ENCODE measurements around the gene TICRR. TPM values are rescaled to one million over a fixed set of nuclear protein-coding genes. Genes with fewer than 3 reads are reported as not detected.

The TICRR gene
- total and polyA plus RNA-seq, 2 of the 4 experiments (the other 2 are of a cell fraction): 3.0 to 4.2 TPM

- no TSS peak for BruUV-seq (replicated peaks)
- no peak overlapping the region for H2BK20ac ChIP-seq (ENCODE audit: low read depth, low read length)
- no peak overlapping the region for H2BK120ac ChIP-seq (ENCODE audit: low read depth, low read length)
- no peak overlapping the region for H2AK9ac ChIP-seq (replicated peaks; ENCODE audit: low read depth, low read length, poor library complexity)
- peaks cover 17% of the 10 kb centered on the region for H3K27me3 ChIP-seq (ENCODE audit: control insufficient read depth, insufficient read depth, low read length)
- no peaks in the 10 kb centered on the region for H3K9me1 ChIP-seq (ENCODE audit: insufficient read depth, low read length)
- H2AFZ ChIP-seq (replicated peaks; ENCODE audit: low read length, poor library complexity): no peak overlapping the region
- no peaks in the 10 kb centered on the region for H4K20me1 ChIP-seq (ENCODE audit: insufficient read depth, low read length)
- no peak for DNase-seq
- H3K79me1 ChIP-seq (ENCODE audit: low read depth in 1 of 2, low read length in 2 of 2): no peaks in the 10 kb centered on the region
- no peak overlapping the region for H3K56ac ChIP-seq (ENCODE audit: extremely low read depth, insufficient read depth, low read length)
- intact Hi-C loops (cut with micrococcal nuclease): no loop called here
- ATAC-seq (ENCODE audit: low read depth): no peak
- no peak overlapping the region for H3K9ac ChIP-seq (ENCODE audit: low read depth, low read length)
- peaks cover 2% of the 10 kb centered on the region; the same call in 1 of the 2 replicates for H3K9me3 ChIP-seq (ENCODE audit: control insufficient read depth, insufficient read depth, low read length)
- no peak overlapping the region for H3K27ac ChIP-seq (ENCODE audit: insufficient read depth, low read length)
- POLR2A ChIA-PET (ENCODE audit: unreplicated experiment): no interaction called here
- H2BK15ac ChIP-seq (ENCODE audit: low read depth, low read length): no peak overlapping the region
- no peak overlapping the region for H3K23ac ChIP-seq (ENCODE audit: low read depth, low read length)
- no peaks in the 10 kb centered on the region for H3K4me1 ChIP-seq (ENCODE audit: control insufficient read depth, insufficient read depth, low read length)
- H4K8ac ChIP-seq (ENCODE audit: low read depth in 2 of 2, low read length in 2 of 2): no peak overlapping the region
- no peak overlapping the region for H2BK5ac ChIP-seq (ENCODE audit: low read depth, low read length, poor library complexity, severe bottlenecking)
- no peak overlapping the region for H3K4me2 ChIP-seq (ENCODE audit: low read depth, low read length)
- H4K91ac ChIP-seq (ENCODE audit: insufficient read depth, low read depth, low read length): no peak overlapping the region
- CTCF ChIA-PET: no interaction called here
- no peak overlapping the region for H2AK5ac ChIP-seq (ENCODE audit: low read depth, low read length)
- H3K36me3 ChIP-seq (ENCODE audit: control insufficient read depth, insufficient read depth, low read length): no peaks in the 10 kb centered on the region
- WGBS, 2 experiments (ENCODE audit: extremely low coverage in 2 of 2, insufficient read length in 1 of 2): 33% methylated on average over 1 of the region's 4 CpGs; no CpG with 5 or more reads in 1 of the 2 experiments
- no peak overlapping the region for H3K4me3 ChIP-seq (ENCODE audit: insufficient read depth, low read depth, low read length)
- H3K18ac ChIP-seq (ENCODE audit: low read depth, low read length): no peak overlapping the region
- H4K5ac ChIP-seq (ENCODE audit: low read depth, low read length): no peak overlapping the region
- no peak overlapping the region for H3K14ac ChIP-seq (replicated peaks; ENCODE audit: low read depth, low read length)
- H3K4ac ChIP-seq (ENCODE audit: low read depth, low read length): no peak overlapping the region
- in situ Hi-C loops (cut with MboI; ENCODE audit: low sequenced_read_pairs): no loop called here
- TF ChIP-seq RFX5 (IDR thresholded peaks at IDR 0.05; ENCODE audit: low read depth, low read length) (no peak), BHLHE40 (IDR thresholded peaks at IDR 0.05; ENCODE audit: low read depth, low read length) (no peak), POLR2A (IDR thresholded peaks at IDR 0.05; ENCODE audit: low read depth, low read length) (no peak), CHD1 (IDR thresholded peaks at IDR 0.05; ENCODE audit: low read depth, low read length) (no peak), FOS (IDR thresholded peaks at IDR 0.05; ENCODE audit: low read depth, low read length) (no peak), ELK1 (IDR thresholded peaks at IDR 0.05; ENCODE audit: borderline replicate concordance, low read depth, low read length) (no peak), RAD21 (IDR thresholded peaks at IDR 0.05; ENCODE audit: low read length) (no peak), NFE2L2 (IDR thresholded peaks at IDR 0.05; ENCODE audit: low read depth, low read length) (no peak), RCOR1 (IDR thresholded peaks at IDR 0.05; ENCODE audit: insufficient replicate concordance, low read length) (no peak), MAZ (IDR thresholded peaks at IDR 0.05; ENCODE audit: borderline replicate concordance, low read depth, low read length) (no peak), CEBPB (IDR thresholded peaks at IDR 0.05; ENCODE audit: low read depth, low read length) (no peak), MAFK (IDR thresholded peaks at IDR 0.05; ENCODE audit: low read depth, low read length) (no peak), MXI1 (IDR thresholded peaks at IDR 0.05; ENCODE audit: borderline replicate concordance, low read depth, low read length) (no peak), CTCF (conservative IDR thresholded peaks at IDR 0.05; ENCODE audit: low read depth, low read length) (no peak), USF2 (IDR thresholded peaks at IDR 0.05; ENCODE audit: low read depth, low read length) (no peak), SMC3 (IDR thresholded peaks at IDR 0.05; ENCODE audit: low read depth, low read length) (no peak)
- dilution Hi-C loops (cut with HindIII; ENCODE audit: low sequenced_read_pairs, unreplicated experiment): no loop called here
These were observed 31.9 kb upstream of the TICRR start for GRCh38 chr15:89543389-89543788.
